GM23248 (cell line): ENCODE results near the gene CELA3B.

Experiments used
- EZH2 ChIP-seq: fragments of 200-600 bp; sonication (generic); IDR thresholded peaks from 2 replicates; pipeline ENCODE4 v1.6.1; 2018; ENCODE audit warnings: antibody characterized with exemption, mild to moderate bottlenecking; ENCODE audit not compliant: insufficient read depth, poor library complexity, severe bottlenecking
- EZH2phosphoT487 ChIP-seq: fragments of 200-600 bp; sonication (generic); IDR thresholded peaks from 2 replicates; pipeline ENCODE4 v1.6.1; 2018; ENCODE audit warnings: antibody characterized with exemption, moderate library complexity, mild to moderate bottlenecking, low read depth; ENCODE audit not compliant: insufficient read depth

DNA sequence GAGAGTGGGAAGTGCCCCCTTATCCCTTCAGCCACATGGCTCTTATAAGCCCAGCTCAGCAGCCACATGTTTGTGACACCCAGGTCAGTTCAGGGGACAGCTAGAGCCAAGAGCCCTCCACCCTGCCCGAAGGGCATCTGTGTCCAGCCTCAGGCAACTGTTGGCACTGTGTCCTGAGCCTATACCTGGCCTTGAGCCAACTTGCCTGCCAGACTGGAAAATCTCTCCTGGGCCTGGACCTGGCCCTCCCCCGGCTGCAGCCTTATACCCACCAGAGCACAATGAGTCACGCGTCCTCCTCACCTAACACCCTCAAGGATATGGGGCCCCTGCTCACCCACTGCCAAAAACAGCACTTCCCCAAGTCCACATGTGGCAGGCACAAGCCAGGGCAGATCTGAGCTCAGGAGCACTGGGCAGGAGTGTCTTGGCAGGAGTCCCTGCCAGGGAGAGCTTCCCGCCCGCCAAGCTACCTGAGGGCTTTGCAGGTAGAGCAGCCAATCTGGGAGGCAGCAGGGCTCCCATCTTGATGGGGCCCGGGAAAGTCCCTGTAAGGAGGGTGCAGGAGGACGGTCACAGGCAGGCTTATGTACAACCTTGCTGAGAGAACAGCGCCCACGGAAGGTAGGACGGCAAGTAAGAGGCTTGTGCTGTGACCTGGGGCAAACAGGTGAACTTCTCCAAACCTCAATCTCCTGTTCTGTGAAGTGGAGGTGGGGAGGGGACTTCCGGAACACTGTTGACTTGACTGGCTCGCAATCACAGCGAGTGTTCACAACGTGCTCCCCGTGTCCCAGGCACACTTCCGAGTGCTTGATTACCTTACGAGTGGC lies 19.9 kb upstream of the CELA3B start:
- TF ChIP-seq EZH2 (no peak), EZH2phosphoT487 (no peak)
